Hepatocyte (in vitro differentiated cells): ENCODE data around the gene TBC1D5.

ENCODE experiments used
- CTCF ChIP-seq: fragments of 200-600 bp; sonication (generic); IDR thresholded peaks from 2 replicates; pipeline ENCODE4 v1.5.1; 2016; ENCODE audit warnings: antibody characterized with exemption, mild to moderate bottlenecking; ENCODE audit not compliant: poor library complexity
- EZH2 ChIP-seq: fragments of 200-600 bp; sonication (generic); IDR thresholded peaks from 2 replicates; pipeline ENCODE4 v1.6.1; 2016; ENCODE audit warnings: antibody characterized with exemption, mild to moderate bottlenecking, borderline replicate concordance

GRCh38 chr3:17775073-17775472 lies 32.6 kb upstream of the TBC1D5 start:
- TF ChIP-seq CTCF (no peak), EZH2 (no peak)
